OCI-LY1 (cell line): Measurements from ENCODE around the gene PFKFB1.

Experiments
- H2AFZ ChIP-seq: fragments of 200-600 bp; sonication (generic), shearing (Covaris generic); 2 replicates; pipeline ENCODE4 v1.6.0; 2014; ENCODE audit warnings: antibody characterized with exemption, mild to moderate bottlenecking, low read length
- H3F3A ChIP-seq: fragments of 200-600 bp; sonication (generic), shearing (Covaris generic); 2 replicates; pipeline ENCODE4 v1.6.0; 2014; ENCODE audit warnings: mild to moderate bottlenecking, antibody characterized with exemption, low read length, moderate library complexity; ENCODE audit not compliant: insufficient read depth
- H3K27ac ChIP-seq: fragments of 200-600 bp; sonication (generic); 2 replicates; pipeline ENCODE4 v1.5.1; 2014; ENCODE audit warnings: low read length, mixed run types, mild to moderate bottlenecking, low read depth; ENCODE audit not compliant: poor library complexity, severe bottlenecking
- H3K27me3 ChIP-seq: fragments of 200-600 bp; sonication (generic); 2 replicates; pipeline ENCODE4 v1.6.0; 2014; ENCODE audit warnings: antibody characterized with exemption, mild to moderate bottlenecking, low read length, moderate library complexity; ENCODE audit not compliant: insufficient read depth
- H3K36me3 ChIP-seq: fragments of 200-600 bp; sonication (generic); 2 replicates; pipeline ENCODE4 v1.6.1; 2014; ENCODE audit warnings: mild to moderate bottlenecking, antibody characterized with exemption, low read length, moderate library complexity, mixed read lengths; ENCODE audit not compliant: insufficient read depth
- H3K4me1 ChIP-seq: fragments of 200-600 bp; sonication (generic); 2 replicates; pipeline ENCODE4 v1.5.1; 2014; ENCODE audit warnings: mild to moderate bottlenecking, low read length, moderate library complexity; ENCODE audit not compliant: insufficient read depth, severe bottlenecking
- H3K4me2 ChIP-seq: fragments of 200-600 bp; sonication (generic), shearing (Covaris generic); 2 replicates; pipeline ENCODE4 v1.6.1; 2014; ENCODE audit warnings: low read length
- H3K4me3 ChIP-seq: fragments of 200-600 bp; sonication (generic); 2 replicates; pipeline ENCODE4 v1.5.1; 2014; ENCODE audit warnings: low read length, low read depth, mild to moderate bottlenecking, mixed read lengths; ENCODE audit not compliant: poor library complexity, severe bottlenecking
- H3K79me2 ChIP-seq: fragments of 200-600 bp; shearing (Covaris generic); 2 replicates; pipeline ENCODE4 v1.6.1; 2016; ENCODE audit warnings: mixed run types, low read length, mixed read lengths; ENCODE audit not compliant: insufficient read depth
- H3K9ac ChIP-seq: fragments of 200-600 bp; sonication (generic), shearing (Covaris generic); 2 replicates; pipeline ENCODE4 v1.6.1; 2014; ENCODE audit warnings: mild to moderate bottlenecking, low read length, mixed read lengths
- H3K9me2 ChIP-seq: fragments of 200-600 bp; sonication (generic), shearing (Covaris generic); 2 replicates; pipeline ENCODE4 v1.6.1; 2014; ENCODE audit warnings: low read depth, mild to moderate bottlenecking, low read length, mixed read lengths
- H3K9me3 ChIP-seq: fragments of 200-600 bp; shearing (Covaris generic); 2 replicates; pipeline ENCODE4 v1.6.1; 2014; ENCODE audit warnings: low read length, mixed read lengths
- H4K20me1 ChIP-seq: fragments of 200-600 bp; sonication (generic), shearing (Covaris generic); 2 replicates; pipeline ENCODE4 v1.6.0; 2016; ENCODE audit warnings: mild to moderate bottlenecking, low read length; ENCODE audit not compliant: insufficient read depth
- CTCF ChIP-seq: fragments of 200-600 bp; sonication (generic), shearing (Covaris generic); IDR thresholded peaks from 2 replicates; pipeline ENCODE4 v1.5.1; 2017; ENCODE audit warnings: mild to moderate bottlenecking, antibody characterized with exemption, low read length, moderate library complexity, mixed read lengths
- EZH2 ChIP-seq: fragments of 200-600 bp; sonication (generic), shearing (Covaris generic); IDR thresholded peaks from 2 replicates; pipeline ENCODE4 v1.8.0; 2017; ENCODE audit warnings: borderline replicate concordance, mixed run types, mild to moderate bottlenecking, antibody characterized with exemption, low read length, moderate library complexity, mixed read lengths

The PFKFB1 gene

GRCh38 chrX:54926978-54927377, 67.0 kb downstream of the PFKFB1 start:
- H3K4me3 ChIP-seq = no peak overlapping the region
- H2AFZ ChIP-seq = no peak overlapping the region
- H4K20me1 ChIP-seq = no peaks in the 10 kb centered on the region
- H3K79me2 ChIP-seq = no peaks in the 10 kb centered on the region
- H3K27ac ChIP-seq = no peak overlapping the region
- TF ChIP-seq EZH2 (no peak), CTCF (no peak)
- no peaks in the 10 kb centered on the region for H3F3A ChIP-seq
- H3K4me1 ChIP-seq = no peaks in the 10 kb centered on the region
- H3K4me2 ChIP-seq = no peak overlapping the region
- H3K36me3 ChIP-seq = peaks cover 12% of the 10 kb centered on the region; the same call in 1 of the 2 replicates
- H3K27me3 ChIP-seq = no peaks in the 10 kb centered on the region
- no peaks in the 10 kb centered on the region for H3K9me2 ChIP-seq
- H3K9me3 ChIP-seq = no peaks in the 10 kb centered on the region
- H3K9ac ChIP-seq = no peak overlapping the region

- H3K27ac ChIP-seq = no peak overlapping the region
- no peaks in the 10 kb centered on the region for H3K9me3 ChIP-seq
- H3F3A ChIP-seq = no peaks in the 10 kb centered on the region
- no peaks in the 10 kb centered on the region for H3K9me2 ChIP-seq
- H3K4me2 ChIP-seq = no peak overlapping the region
- no peaks in the 10 kb centered on the region for H3K4me1 ChIP-seq
- H3K9ac ChIP-seq = no peak overlapping the region
- H3K36me3 ChIP-seq = 0 out of 2 replicates have a peak, but pooled peaks cover 8% of the 10 kb centered on the region
- no peaks in the 10 kb centered on the region for H3K27me3 ChIP-seq
- TF ChIP-seq EZH2 (no peak), CTCF (no peak)
- no peaks in the 10 kb centered on the region for H4K20me1 ChIP-seq
- no peak overlapping the region for H3K4me3 ChIP-seq
- H2AFZ ChIP-seq = no peak overlapping the region
- H3K79me2 ChIP-seq = no peaks in the 10 kb centered on the region
These were observed 70.6 kb downstream of the PFKFB1 start for GRCh38 chrX:54923376-54923775.

- Histone ChIP-seq H3K4me2 (no peak overlapping the region), H3K36me3 (0 out of 2 replicates have a peak, but pooled peaks cover under 1% of the 10 kb centered on the region), H3K9me3 (no peaks in the 10 kb centered on the region), H4K20me1 (no peaks in the 10 kb centered on the region), H3K27me3 (no peaks in the 10 kb centered on the region), H3K79me2 (no peaks in the 10 kb centered on the region), H3F3A (no peaks in the 10 kb centered on the region), H3K4me3 (no peak overlapping the region), H3K9ac (no peak overlapping the region; the same call in 1 of the 2 replicates), H3K9me2 (no peaks in the 10 kb centered on the region), H3K27ac (no peak overlapping the region), H3K4me1 (no peaks in the 10 kb centered on the region), H2AFZ (no peak overlapping the region)
- TF ChIP-seq EZH2 = no peak
- TF ChIP-seq CTCF = no peak
These were observed 71.4 kb downstream of the PFKFB1 start for GRCh38 chrX:54922547-54922946.
